Endothelial cell (in vitro differentiated cells): Measurements from ENCODE around the gene MFRP. TPM values are rescaled to one million over a fixed set of nuclear protein-coding genes. Genes with fewer than 3 reads are reported as not detected.
A peak's percentile ranks its signal among the peaks of the same experiment; 100 is the strongest.

Experiments
- DNase-seq: peaks from one replicate; pipeline ENCODE4 v3.0.0; 2021; ENCODE audit warnings: low spot score
- H3K27ac Mint-ChIP-seq: one replicate; pipeline ENCODE4 v1.8.0; 2021; ENCODE audit warnings: mixed read lengths, inconsistent platforms; ENCODE audit not compliant: unreplicated experiment
- H3K27me3 Mint-ChIP-seq: one replicate; pipeline ENCODE4 v1.8.0; 2021; ENCODE audit warnings: mild to moderate bottlenecking, moderate library complexity, mixed read lengths, inconsistent platforms; ENCODE audit not compliant: unreplicated experiment
- H3K36me3 Mint-ChIP-seq: one replicate; pipeline ENCODE4 v1.8.0; 2021; ENCODE audit warnings: mild to moderate bottlenecking, low read depth, mixed read lengths, inconsistent platforms; ENCODE audit not compliant: unreplicated experiment
- H3K4me1 Mint-ChIP-seq: one replicate; pipeline ENCODE4 v1.8.0; 2021; ENCODE audit warnings: mild to moderate bottlenecking, mixed read lengths, inconsistent platforms; ENCODE audit not compliant: unreplicated experiment
- H3K4me3 Mint-ChIP-seq: one replicate; pipeline ENCODE4 v1.8.0; 2021; ENCODE audit warnings: mild to moderate bottlenecking, mixed read lengths, inconsistent platforms; ENCODE audit not compliant: unreplicated experiment
- H3K9me3 Mint-ChIP-seq: one replicate; pipeline ENCODE4 v1.8.0; 2021; ENCODE audit warnings: mixed read lengths, inconsistent platforms; ENCODE audit not compliant: unreplicated experiment
- CTCF ChIP-seq: fragments of 200-600 bp; sonication (generic); IDR thresholded peaks from one replicate; pipeline ENCODE4 v1.5.0; 2021; ENCODE audit warnings: antibody characterized with exemption; ENCODE audit not compliant: unreplicated experiment
- total RNA-seq: library from RNA; stranded (reverse); fragmentation: NEBNext Ultra II Directional; extraction: Animal tissue kit (Norgen Biotek cat#: 25700); gene quantifications from one replicate; pipeline ENCODE4 v1.2.1, GENCODE V29; 2021; ENCODE audit not compliant: unreplicated experiment

MFRP gene
- total RNA-seq, 1 donor from 2014 or later: 0.13 TPM

GRCh38 chr11:119378851-119379465 lies 32.5 kb upstream of the MFRP start:
- H3K9me3 Mint-ChIP-seq: no peaks in the 10 kb centered on the region
- H3K4me1 Mint-ChIP-seq: peaks cover 15% of the 10 kb centered on the region
- H3K27me3 Mint-ChIP-seq: peaks cover 3% of the 10 kb centered on the region
- TF ChIP-seq CTCF: no peak
- H3K4me3 Mint-ChIP-seq: no peak overlapping the region
- H3K27ac Mint-ChIP-seq: no peak overlapping the region
- DNase-seq: no peak
- H3K36me3 Mint-ChIP-seq: no peaks in the 10 kb centered on the region

GRCh38 chr11:119377961-119378667 lies 31.6 kb upstream of the MFRP start:
- no peaks in the 10 kb centered on the region for H3K9me3 Mint-ChIP-seq
- peaks cover 3% of the 10 kb centered on the region for H3K27me3 Mint-ChIP-seq
- H3K4me1 Mint-ChIP-seq: peaks cover 18% of the 10 kb centered on the region
- no peak for TF ChIP-seq CTCF
- no peak for DNase-seq
- no peaks in the 10 kb centered on the region for H3K36me3 Mint-ChIP-seq
- H3K4me3 Mint-ChIP-seq: no peak overlapping the region
- no peak overlapping the region for H3K27ac Mint-ChIP-seq

- DNase-seq: no peak
- peaks cover 18% of the 10 kb centered on the region for H3K4me1 Mint-ChIP-seq
- H3K27ac Mint-ChIP-seq: no peak overlapping the region
Measured at GRCh38 chr11:119377112-119377901, 30.8 kb upstream of the MFRP start.

GRCh38 chr11:119376197-119376847 lies 29.8 kb upstream of the MFRP start:
- no peak for DNase-seq
- peak overlapping the region; percentile 69 for H3K4me3 Mint-ChIP-seq
- peaks cover 18% of the 10 kb centered on the region for H3K4me1 Mint-ChIP-seq
- no peaks in the 10 kb centered on the region for H3K9me3 Mint-ChIP-seq
- no peak overlapping the region for H3K27ac Mint-ChIP-seq
- no peak for TF ChIP-seq CTCF
- peaks cover 5% of the 10 kb centered on the region for H3K27me3 Mint-ChIP-seq
- no peaks in the 10 kb centered on the region for H3K36me3 Mint-ChIP-seq

More at GRCh38 chr11:119377112-119377901, 30.8 kb upstream of the MFRP start:
- Mint-ChIP-seq H3K9me3 (no peaks in the 10 kb centered on the region), H3K4me3 (no peak overlapping the region), H3K36me3 (no peaks in the 10 kb centered on the region), H3K27me3 (peaks cover 3% of the 10 kb centered on the region)
- TF ChIP-seq CTCF: no peak
